Duodenal mucosa (tissue), 2 donors: ENCODE results near the gene TNNI2.
A peak's percentile ranks its signal among the peaks of the same experiment; 100 is the strongest.

Experiments
- H3K27ac ChIP-seq: one replicate; pipeline ENCODE4 v1.7.0; 2013; ENCODE audit warnings: low read depth, low read length
- H3K27me3 ChIP-seq, 2 donors: one replicate each; pipeline ENCODE4 v1.7.0; 2013; ENCODE audit warnings: low read length in 2 of 2, control low read depth in 1 of 2; ENCODE audit not compliant: insufficient read depth in 2 of 2, control insufficient read depth in 1 of 2
- H3K36me3 ChIP-seq, 2 donors: one replicate each; pipeline ENCODE4 v1.7.0; 2013; ENCODE audit warnings: low read length in 2 of 2, control low read depth in 1 of 2; ENCODE audit not compliant: insufficient read depth in 2 of 2, control insufficient read depth in 1 of 2
- H3K4me1 ChIP-seq, 2 donors: one replicate each; pipeline ENCODE4 v1.7.0; 2013; ENCODE audit warnings: low read length in 2 of 2, control low read depth in 1 of 2; ENCODE audit not compliant: insufficient read depth in 2 of 2, control insufficient read depth in 1 of 2
- H3K4me3 ChIP-seq, 2 donors: one replicate each; pipeline ENCODE4 v1.7.0; 2013; ENCODE audit warnings: low read length in 2 of 2, low read depth in 1 of 2
- H3K9ac ChIP-seq, 2 donors: one replicate each; pipeline ENCODE4 v1.7.0; 2013; ENCODE audit warnings: low read length in 2 of 2, low read depth in 1 of 2
- H3K9me3 ChIP-seq, 2 donors: one replicate each; pipeline ENCODE4 v1.7.0; 2013; ENCODE audit warnings: low read length in 2 of 2, control low read depth in 1 of 2; ENCODE audit not compliant: control insufficient read depth in 1 of 2

TNNI2 gene

DNA sequence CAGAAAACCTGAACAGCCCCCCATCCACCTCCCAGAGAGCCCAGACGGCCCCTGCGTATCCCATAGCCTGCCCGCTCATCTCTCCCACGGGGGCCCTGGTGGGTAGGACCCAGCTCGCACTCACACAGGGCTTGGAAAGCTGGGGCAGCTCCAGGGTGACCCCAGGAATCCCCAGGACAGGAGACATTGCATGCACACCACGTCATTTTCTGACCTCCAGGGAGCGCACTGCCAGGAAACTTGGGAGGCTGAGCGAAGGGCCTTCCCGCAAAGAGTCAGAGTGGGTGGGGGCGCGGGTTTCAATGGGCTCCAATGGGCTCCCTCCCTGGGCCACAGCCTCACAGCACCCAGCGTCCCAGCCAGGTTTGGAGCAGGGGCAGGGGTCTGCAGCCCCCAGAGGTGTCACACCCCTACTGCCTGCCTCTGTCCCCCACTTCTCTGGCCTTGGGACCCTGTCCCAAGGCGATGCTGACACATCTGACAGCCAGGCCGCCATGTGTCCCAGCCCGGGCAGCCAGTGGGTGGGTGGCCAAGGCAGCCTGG is 12.2 kb upstream of the TNNI2 start:
- H3K9ac ChIP-seq = no peak overlapping the region
- peaks cover 0 to 17% of the 10 kb centered on the region in 2 donors for H3K27me3 ChIP-seq

DNA sequence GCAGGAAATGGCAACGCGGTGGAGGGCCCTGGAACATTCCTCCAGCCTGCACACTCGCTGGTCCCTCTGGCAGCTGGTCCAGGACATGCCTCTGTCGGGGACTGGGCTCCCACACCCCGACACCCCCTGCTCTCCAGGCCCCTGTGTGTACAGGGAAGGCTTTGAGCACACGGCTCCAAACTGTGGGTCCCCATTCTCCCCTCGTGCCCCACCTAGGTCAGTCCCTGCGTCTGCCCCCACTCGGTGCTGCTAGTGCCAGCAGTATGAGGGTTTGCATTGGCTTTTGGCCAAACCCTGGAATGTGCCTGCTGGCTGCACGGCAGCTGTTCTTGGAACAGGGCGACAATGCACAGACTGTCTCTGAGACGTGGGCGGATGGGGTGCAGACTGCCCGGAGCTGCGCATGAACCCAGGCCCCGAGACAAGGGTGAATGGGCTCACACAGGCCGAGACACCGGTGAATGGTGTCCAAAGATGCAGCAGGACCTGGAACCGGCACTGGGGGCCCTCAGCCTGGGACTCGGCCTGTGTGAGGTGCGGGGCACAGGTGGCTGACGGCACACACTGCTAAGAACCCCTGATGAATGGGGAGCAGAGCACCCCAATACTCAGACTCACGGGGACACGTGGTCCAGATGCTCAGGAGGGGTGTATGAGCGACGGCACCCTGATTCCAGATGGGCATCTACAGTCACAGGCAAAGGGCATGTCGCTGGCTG is 11.5 kb upstream of the TNNI2 start:
- no peaks in the 10 kb centered on the region for H3K9me3 ChIP-seq
- H3K36me3 ChIP-seq = no peaks in the 10 kb centered on the region
- peak overlapping the region; percentile 13 for H3K27ac ChIP-seq
- peaks cover 33 to 36% of the 10 kb centered on the region in 2 donors for H3K4me1 ChIP-seq
- no peak overlapping the region for H3K4me3 ChIP-seq
- peaks cover 0 to 17% of the 10 kb centered on the region in 2 donors for H3K27me3 ChIP-seq
- H3K9ac ChIP-seq = no peak overlapping the region

More for the DNA sequence above, 12.2 kb upstream of the TNNI2 start:
- Histone ChIP-seq H3K27ac (no peak overlapping the region), H3K4me3 (no peak overlapping the region), H3K36me3 (no peaks in the 10 kb centered on the region), H3K4me1 (peaks cover 27 to 29% of the 10 kb centered on the region in 2 donors), H3K9me3 (no peaks in the 10 kb centered on the region)

DNA sequence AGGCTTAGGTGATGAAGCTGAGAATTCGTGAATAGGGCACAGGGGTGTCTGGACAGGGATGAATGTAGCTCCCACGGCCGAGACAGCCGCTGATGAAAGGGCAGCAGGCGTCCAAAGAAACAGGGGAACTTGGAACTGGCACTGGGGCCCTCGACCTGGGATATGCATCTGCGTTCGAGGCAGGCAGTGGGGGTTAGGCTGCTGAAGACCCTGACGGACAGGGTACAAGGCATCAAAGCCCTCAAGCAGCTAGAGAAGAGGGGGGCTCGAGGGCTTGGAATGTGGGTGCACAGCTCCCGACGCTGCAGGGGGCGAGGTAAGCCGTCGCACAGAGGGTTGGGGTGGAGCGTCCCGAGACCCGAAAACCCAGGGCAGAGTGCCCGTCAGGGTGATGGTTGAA is 10.8 kb upstream of the TNNI2 start:
- Histone ChIP-seq H3K27me3 (peaks cover 0 to 17% of the 10 kb centered on the region in 2 donors), H3K9ac (no peak overlapping the region), H3K9me3 (no peaks in the 10 kb centered on the region), H3K36me3 (no peaks in the 10 kb centered on the region), H3K4me1 (peaks cover 38 to 42% of the 10 kb centered on the region in 2 donors), H3K27ac (no peak overlapping the region), H3K4me3 (no peak overlapping the region)

DNA sequence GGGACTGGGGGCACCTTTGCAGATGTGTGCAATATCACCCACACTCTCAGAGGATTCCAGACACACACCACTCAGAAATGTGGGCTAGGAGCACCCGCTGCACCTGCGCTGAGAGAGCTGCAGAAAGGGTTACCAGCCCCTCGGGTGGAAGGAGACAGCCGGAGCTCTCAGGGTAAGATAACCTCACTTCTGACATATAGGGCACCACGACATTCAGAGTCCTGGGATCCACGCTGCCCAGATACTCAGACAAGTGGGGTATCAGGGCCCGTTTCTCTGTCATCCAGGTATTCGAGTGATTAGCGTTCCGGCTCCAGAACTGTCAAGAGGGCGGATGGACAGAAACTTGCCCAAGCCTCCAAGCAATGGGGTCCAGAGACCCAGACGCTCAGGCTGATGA is 10.2 kb upstream of the TNNI2 start:
- Histone ChIP-seq H3K27me3 (peaks cover 0 to 17% of the 10 kb centered on the region in 2 donors), H3K36me3 (no peaks in the 10 kb centered on the region), H3K4me3 (no peak overlapping the region), H3K4me1 (peaks cover 44 to 49% of the 10 kb centered on the region in 2 donors), H3K27ac (no peak overlapping the region), H3K9me3 (no peaks in the 10 kb centered on the region), H3K9ac (no peak overlapping the region)

GRCh38 chr11:1829039-1829820 is 9.6 kb upstream of the TNNI2 start:
- no peaks in the 10 kb centered on the region for H3K36me3 ChIP-seq
- H3K9me3 ChIP-seq = no peaks in the 10 kb centered on the region
- no peak overlapping the region for H3K9ac ChIP-seq
- H3K4me3 ChIP-seq = no peak overlapping the region
- peaks cover 0 to 17% of the 10 kb centered on the region in 2 donors for H3K27me3 ChIP-seq
- H3K27ac ChIP-seq = no peak overlapping the region
- peaks cover 48 to 53% of the 10 kb centered on the region in 2 donors for H3K4me1 ChIP-seq

DNA sequence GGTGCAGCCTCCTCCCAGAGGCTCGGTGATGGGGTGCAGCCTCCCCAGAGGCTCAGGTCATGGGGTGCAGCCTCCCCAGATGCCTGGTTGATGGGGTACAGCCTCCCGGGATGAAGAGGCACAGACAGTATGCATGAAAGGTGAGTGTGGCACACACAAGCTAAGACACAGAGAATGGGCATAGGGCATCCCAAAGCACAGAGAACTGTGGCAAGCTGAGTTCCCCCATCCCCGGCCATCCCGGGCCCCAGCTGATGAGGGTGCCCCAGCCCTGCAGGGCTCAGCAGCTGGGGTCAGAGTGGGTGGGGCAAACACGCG is 8.8 kb upstream of the TNNI2 start:
- Histone ChIP-seq H3K9ac (peak overlapping the region in 1 of 2 donors; percentile 33), H3K27me3 (peaks cover 0 to 17% of the 10 kb centered on the region in 2 donors), H3K4me3 (no peak overlapping the region), H3K27ac (no peak overlapping the region), H3K4me1 (peaks cover 53 to 59% of the 10 kb centered on the region in 2 donors), H3K9me3 (no peaks in the 10 kb centered on the region), H3K36me3 (no peaks in the 10 kb centered on the region)

DNA sequence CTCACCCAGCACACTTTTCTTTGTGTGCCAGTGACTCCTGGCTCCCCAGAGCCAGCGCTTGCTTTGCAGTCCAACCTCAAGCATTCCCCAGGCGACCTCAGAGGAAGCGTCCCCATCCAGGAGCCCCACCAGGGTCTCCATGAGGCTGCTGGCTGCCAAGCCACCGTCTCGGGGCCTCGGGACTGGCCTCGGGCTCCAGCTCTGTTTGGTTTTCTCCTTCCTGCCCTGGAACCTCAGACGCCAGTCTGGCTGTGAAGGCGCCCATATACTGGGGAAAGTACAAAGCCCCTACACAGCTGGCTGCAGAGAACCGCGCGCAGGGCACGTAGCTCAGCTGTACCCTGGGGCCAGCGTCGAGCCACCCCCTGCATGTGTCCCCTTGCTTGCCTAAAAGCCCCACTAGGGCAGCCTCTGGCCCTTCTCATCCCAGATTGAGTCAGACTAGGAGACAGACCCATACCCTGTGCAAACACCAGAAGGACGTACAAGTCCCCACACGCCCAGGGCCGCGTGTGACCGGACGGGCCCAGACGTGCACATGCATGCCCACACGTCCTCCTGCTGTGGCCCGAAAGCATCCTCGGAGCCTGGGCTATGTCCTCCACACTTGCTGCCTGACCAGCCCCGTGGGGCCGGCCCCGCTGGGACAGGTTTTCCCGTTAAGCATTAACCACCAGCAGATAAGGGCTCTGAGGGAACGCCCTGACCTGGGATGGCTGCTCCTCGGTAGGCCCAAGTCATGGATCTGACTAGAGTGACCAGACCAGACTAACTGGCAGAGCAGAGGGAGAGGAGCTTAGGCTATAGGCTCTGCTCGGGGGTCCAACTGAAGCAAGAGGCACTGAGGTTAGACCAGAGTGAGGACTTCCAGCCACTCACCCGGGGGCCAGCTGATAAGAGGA is 8.2 kb upstream of the TNNI2 start:
- Histone ChIP-seq H3K9me3 (no peaks in the 10 kb centered on the region), H3K4me1 (peaks cover 53 to 59% of the 10 kb centered on the region in 2 donors), H3K36me3 (no peaks in the 10 kb centered on the region), H3K4me3 (no peak overlapping the region), H3K9ac (peak overlapping the region; percentile 6 to 33), H3K27me3 (peaks cover 0 to 17% of the 10 kb centered on the region in 2 donors), H3K27ac (no peak overlapping the region)

- H3K4me3 ChIP-seq = no peak overlapping the region
- no peaks in the 10 kb centered on the region for H3K36me3 ChIP-seq
- no peaks in the 10 kb centered on the region for H3K9me3 ChIP-seq
- peaks cover 0 to 17% of the 10 kb centered on the region in 2 donors for H3K27me3 ChIP-seq
- H3K27ac ChIP-seq = no peak overlapping the region
- H3K9ac ChIP-seq = peak overlapping the region in 1 of 2 donors; percentile 33
- peaks cover 52 to 59% of the 10 kb centered on the region in 2 donors for H3K4me1 ChIP-seq
These were observed 7.2 kb upstream of the TNNI2 start for GRCh38 chr11:1831338-1832210.
